A673 (cell line): Measurements from ENCODE around the gene KCNIP2. TPM values are rescaled to one million over a fixed set of nuclear protein-coding genes. Genes with fewer than 3 reads are reported as not detected.
A peak's percentile ranks its signal among the peaks of the same experiment; 100 is the strongest.

Source experiments
- BruUV-seq: library from RNA; stranded (reverse); fragments of 400-500 nt; replicated peaks from 2 replicates; lab custom pipeline; 2021; lab: Mats Ljungman, UMichigan
- CTCF ChIA-PET: fragments of 300-600 bp; sonication (Branson Sonifier 250); formaldehyde crosslinking; loops from one replicate; lab custom pipeline; 2022; ENCODE audit warnings: antibody characterized with exemption; lab: Charles Lee
- POLR2A ChIA-PET: fragments of 300-600 bp; sonication (Branson Sonifier 250); formaldehyde crosslinking; loops from one replicate; lab custom pipeline; 2022; ENCODE audit warnings: antibody characterized with exemption; ENCODE audit not compliant: low non-redundant PET; lab: Charles Lee
- DNase-seq: peaks from one replicate; pipeline ENCODE4 v3.0.0-alpha.2; 2015; ENCODE audit warnings: low spot score
- H3K27ac ChIP-seq: fragments of 200-600 bp; sonication (generic); 2 replicates; pipeline ENCODE4 v1.5.1; 2016; ENCODE audit warnings: mixed run types, low read depth, mild to moderate bottlenecking, mixed read lengths, antibody characterized with exemption, low read length; ENCODE audit not compliant: poor library complexity, severe bottlenecking
- H3K27me3 ChIP-seq: fragments of 200-600 bp; sonication (generic); replicated peaks from 2 replicates; pipeline ENCODE4 v1.6.1; 2017; ENCODE audit warnings: mixed run types, low read depth, mild to moderate bottlenecking, mixed read lengths, antibody characterized with exemption, low read length; ENCODE audit not compliant: insufficient read depth, poor library complexity
- H3K36me3 ChIP-seq: fragments of 200-600 bp; sonication (generic); 2 replicates; pipeline ENCODE4 v1.6.1; 2016; ENCODE audit warnings: mixed run types, mild to moderate bottlenecking, mixed read lengths, antibody characterized with exemption, low read length; ENCODE audit not compliant: insufficient read depth, poor library complexity, severe bottlenecking
- H3K4me1 ChIP-seq: fragments of 200-600 bp; sonication (generic); 2 replicates; pipeline ENCODE4 v1.6.1; 2017; ENCODE audit warnings: mixed run types, mild to moderate bottlenecking, mixed read lengths, antibody characterized with exemption, low read length; ENCODE audit not compliant: insufficient read depth, poor library complexity, severe bottlenecking
- H3K4me3 ChIP-seq: fragments of 200-600 bp; sonication (generic); 2 replicates; pipeline ENCODE4 v1.5.1; 2016; ENCODE audit warnings: low read depth, mixed run types, mild to moderate bottlenecking, mixed read lengths, low read length; ENCODE audit not compliant: poor library complexity, severe bottlenecking
- H3K9me3 ChIP-seq: fragments of 200-600 bp; sonication (generic); 2 replicates; pipeline ENCODE4 v1.6.1; 2016; ENCODE audit warnings: mixed run types, low read depth, mild to moderate bottlenecking, mixed read lengths, antibody characterized with exemption, low read length; ENCODE audit not compliant: poor library complexity, severe bottlenecking
- EZH2 ChIP-seq: fragments of 200-600 bp; sonication (generic); IDR thresholded peaks from 2 replicates; pipeline ENCODE4 v1.6.1; 2017; ENCODE audit warnings: borderline replicate concordance, low read depth, mild to moderate bottlenecking, mixed read lengths, antibody characterized with exemption, low read length; ENCODE audit not compliant: poor library complexity, severe bottlenecking
- intact Hi-C: fragments of 100-400 bp; cut with micrococcal nuclease; formaldehyde crosslinking; loops from one replicate; pipeline ENCODE4 v1.10.0; 2022; ENCODE audit not compliant: unreplicated experiment
- total RNA-seq: library from RNA; stranded (reverse); gene quantifications from 2 replicates; pipeline ENCODE4 v1.2.3, GENCODE V29; 2021
- TF ChIP-seq, protein P1 (sequence below): fragments of 300-800, 200-600 bp; sonication (generic); conservative IDR thresholded peaks from 2 replicates; pipeline ENCODE4 v1.5.1; 2017; ENCODE audit warnings: low read depth, mild to moderate bottlenecking, antibody characterized with exemption, low read length, moderate library complexity, mixed read lengths

Gene KCNIP2
- total RNA-seq, 1 experiment from 2014 or later = 0.86 TPM

DNA sequence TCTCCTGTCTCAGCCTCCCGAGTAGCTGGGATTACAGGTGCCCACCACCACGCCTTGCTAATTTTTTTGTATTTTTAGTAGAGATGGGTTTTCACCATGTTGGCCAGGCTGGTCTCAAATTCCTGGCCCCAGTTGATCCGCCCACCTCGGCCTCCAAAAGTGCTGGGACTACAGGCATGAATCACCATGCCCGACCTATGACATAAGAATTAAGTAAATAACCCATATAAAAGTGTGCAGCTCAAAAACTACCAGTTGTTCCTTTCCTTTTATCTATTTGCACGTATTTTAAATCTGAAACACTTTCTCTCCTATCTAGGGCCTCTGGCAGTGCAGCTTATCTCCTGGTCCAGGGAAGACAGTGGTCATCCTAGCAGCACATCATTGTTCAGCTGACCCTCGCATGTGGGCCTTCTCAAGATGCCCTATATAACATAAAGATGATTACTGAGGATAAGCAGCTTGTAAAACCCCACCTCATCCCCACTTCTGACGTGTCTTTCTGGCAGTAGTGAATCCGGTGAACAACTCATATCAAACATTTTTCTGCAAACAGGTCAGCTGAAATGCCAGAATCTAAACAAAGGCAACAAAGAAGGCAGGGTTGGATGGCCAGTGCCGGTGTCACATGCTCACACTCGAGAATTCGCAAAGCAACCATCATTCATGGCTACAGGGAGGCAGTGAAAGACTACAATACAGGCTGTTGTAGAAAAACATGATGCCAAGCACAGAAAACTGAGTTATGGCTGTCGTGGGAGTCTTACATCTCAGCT, 36.0 kb upstream of the KCNIP2 start:
- ChIA-PET CTCF (interaction anchor here (0.7 kb wide), 1 partner anchor 69 kb away, joined by 8 read pairs; no protein-coding TSS in a partner anchor), POLR2A (no interaction called here)
- no TSS peak for BruUV-seq
- no peaks in the 10 kb centered on the region for H3K27me3 ChIP-seq
- H3K4me3 ChIP-seq = no peak overlapping the region
- no peak for DNase-seq
- no peaks in the 10 kb centered on the region for H3K36me3 ChIP-seq
- no peaks in the 10 kb centered on the region for H3K4me1 ChIP-seq
- intact Hi-C loops = no loop called here
- no peaks in the 10 kb centered on the region for H3K9me3 ChIP-seq
- no peak for TF ChIP-seq EZH2
- TF ChIP-seq, protein P1, sequence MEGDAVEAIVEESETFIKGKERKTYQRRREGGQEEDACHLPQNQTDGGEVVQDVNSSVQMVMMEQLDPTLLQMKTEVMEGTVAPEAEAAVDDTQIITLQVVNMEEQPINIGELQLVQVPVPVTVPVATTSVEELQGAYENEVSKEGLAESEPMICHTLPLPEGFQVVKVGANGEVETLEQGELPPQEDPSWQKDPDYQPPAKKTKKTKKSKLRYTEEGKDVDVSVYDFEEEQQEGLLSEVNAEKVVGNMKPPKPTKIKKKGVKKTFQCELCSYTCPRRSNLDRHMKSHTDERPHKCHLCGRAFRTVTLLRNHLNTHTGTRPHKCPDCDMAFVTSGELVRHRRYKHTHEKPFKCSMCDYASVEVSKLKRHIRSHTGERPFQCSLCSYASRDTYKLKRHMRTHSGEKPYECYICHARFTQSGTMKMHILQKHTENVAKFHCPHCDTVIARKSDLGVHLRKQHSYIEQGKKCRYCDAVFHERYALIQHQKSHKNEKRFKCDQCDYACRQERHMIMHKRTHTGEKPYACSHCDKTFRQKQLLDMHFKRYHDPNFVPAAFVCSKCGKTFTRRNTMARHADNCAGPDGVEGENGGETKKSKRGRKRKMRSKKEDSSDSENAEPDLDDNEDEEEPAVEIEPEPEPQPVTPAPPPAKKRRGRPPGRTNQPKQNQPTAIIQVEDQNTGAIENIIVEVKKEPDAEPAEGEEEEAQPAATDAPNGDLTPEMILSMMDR = no peak
- no peak overlapping the region for H3K27ac ChIP-seq

DNA sequence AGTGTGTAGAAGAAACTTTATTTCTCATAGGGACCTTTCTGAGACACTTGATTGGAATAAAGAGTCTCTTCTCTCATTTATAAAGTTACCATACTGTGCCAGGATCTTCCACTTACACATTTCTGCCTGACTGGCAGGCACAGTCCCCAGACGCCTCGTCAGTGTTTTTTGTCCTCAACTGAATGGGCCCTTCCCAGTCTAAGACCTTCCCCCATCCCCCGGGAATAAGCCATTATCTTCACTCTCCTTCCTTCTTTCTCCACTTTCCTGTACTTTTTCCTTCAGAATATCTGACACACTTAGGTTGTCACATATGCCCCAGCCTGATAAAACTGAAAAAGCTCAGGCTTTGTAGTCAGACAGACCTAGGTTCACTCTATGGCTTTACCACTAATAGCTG, 35.3 kb upstream of the KCNIP2 start:
- H3K36me3 ChIP-seq = no peaks in the 10 kb centered on the region
- no peaks in the 10 kb centered on the region for H3K27me3 ChIP-seq
- H3K4me1 ChIP-seq = no peaks in the 10 kb centered on the region
- no peaks in the 10 kb centered on the region for H3K9me3 ChIP-seq
- intact Hi-C loops = no loop called here
- CTCF ChIA-PET = interaction anchor here (0.6 to 0.7 kb wide), 2 partner anchors 68 to 1101 kb away, joined by 3 to 8 read pairs; no protein-coding TSS in a partner anchor
- no TSS peak for BruUV-seq
- TF ChIP-seq EZH2 = no peak
- DNase-seq = peak; percentile 53
- POLR2A ChIA-PET = no interaction called here
- H3K27ac ChIP-seq = no peak overlapping the region
- no peak overlapping the region for H3K4me3 ChIP-seq

DNA sequence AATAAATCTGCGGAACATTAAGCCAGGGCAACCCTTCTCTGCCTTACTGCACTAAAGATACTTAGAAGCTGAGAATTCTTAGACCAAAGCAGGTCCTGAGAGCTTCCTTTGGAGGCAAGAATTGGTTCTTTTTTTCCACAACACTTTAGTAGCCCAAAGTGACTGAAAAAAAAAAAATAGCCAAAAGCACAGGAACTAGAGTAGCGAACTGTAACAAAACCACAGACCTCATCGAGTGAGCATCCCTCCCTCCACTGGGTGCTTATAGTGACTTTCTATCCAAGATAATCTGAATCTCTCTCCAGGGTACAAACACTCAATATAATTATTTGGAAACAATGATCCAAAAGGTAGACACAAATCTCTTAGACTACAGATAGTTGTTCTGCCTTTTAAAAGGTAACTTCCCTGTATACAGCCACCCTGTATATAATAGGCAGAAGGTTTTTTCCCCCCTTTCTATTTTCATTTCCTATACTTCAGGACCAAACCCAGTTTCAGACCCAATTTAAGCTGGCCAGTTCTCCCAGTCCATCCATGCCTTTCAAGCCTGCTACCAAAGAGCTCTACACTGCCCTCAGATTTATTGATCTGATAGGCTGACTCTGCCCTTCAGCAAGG, 31.6 kb upstream of the KCNIP2 start:
- Histone ChIP-seq H3K27me3 (no peaks in the 10 kb centered on the region), H3K9me3 (no peaks in the 10 kb centered on the region), H3K4me3 (no peak overlapping the region), H3K27ac (no peak overlapping the region), H3K4me1 (no peaks in the 10 kb centered on the region), H3K36me3 (no peaks in the 10 kb centered on the region)
- no peak for DNase-seq
- ChIA-PET CTCF (interaction anchor here (0.6 kb wide), 1 partner anchor 27 kb away, joined by 6 read pairs; no protein-coding TSS in a partner anchor), POLR2A (no interaction called here)
- TF ChIP-seq, protein P1 = no peak
- no peak for TF ChIP-seq EZH2
- BruUV-seq = no TSS peak
- intact Hi-C loops = no loop called here
